OCI-LY3 (cell line): ENCODE data around the gene PITPNM1.

Experiments
- EZH2phosphoT487 ChIP-seq: fragments of 200-600 bp; shearing (Covaris generic); IDR thresholded peaks from 2 replicates; pipeline ENCODE4 v1.6.1; 2018; ENCODE audit warnings: antibody characterized with exemption, mixed run types, low read depth
- TF ChIP-seq, protein P1 (sequence below): fragments of 200-600, 300-600 bp; sonication (generic); IDR thresholded peaks from 2 replicates; pipeline ENCODE4 v1.5.1; 2014; ENCODE audit warnings: antibody characterized with exemption, low read length, low read depth

DNA sequence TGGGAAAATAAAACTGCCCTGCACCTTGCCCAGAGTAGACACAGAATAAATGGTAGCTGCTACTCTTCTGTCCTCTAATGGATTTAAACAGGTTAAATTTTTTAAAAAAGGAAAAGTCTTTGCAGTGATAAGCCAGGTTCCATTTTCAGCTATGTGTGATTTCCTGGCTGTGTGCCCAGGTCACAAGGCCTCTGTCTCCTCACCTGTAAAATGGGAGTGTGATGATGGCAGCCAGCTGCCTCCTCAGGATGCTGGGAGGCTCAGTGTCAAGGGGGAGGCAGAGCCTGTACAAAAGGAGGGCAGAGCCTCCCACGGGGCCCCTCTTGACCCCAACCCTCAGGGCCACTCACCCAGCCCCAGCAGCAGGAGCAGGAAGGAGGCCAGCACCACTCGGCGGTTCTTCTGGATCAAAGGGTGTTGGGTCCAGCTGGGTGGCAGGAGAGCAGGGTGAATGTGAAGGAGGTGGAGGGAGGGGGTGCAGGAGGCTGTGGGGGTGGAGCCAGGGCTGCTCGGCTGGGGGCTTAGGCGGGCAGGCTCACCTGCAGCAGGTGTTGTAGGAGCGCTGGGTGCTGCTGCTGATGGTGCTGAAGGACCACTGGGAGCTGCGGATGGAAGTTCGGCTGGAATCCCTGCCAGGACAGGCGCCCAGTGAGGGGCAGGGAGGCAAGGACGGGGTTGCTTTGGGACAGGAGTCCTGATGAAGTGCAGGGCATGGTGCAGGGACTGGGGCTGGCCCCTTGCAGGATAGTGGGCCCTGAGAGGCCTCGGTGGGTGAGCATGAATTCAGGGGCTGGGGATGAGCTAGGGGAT, 38.0 kb downstream of the PITPNM1 start:
- TF ChIP-seq, protein P1, sequence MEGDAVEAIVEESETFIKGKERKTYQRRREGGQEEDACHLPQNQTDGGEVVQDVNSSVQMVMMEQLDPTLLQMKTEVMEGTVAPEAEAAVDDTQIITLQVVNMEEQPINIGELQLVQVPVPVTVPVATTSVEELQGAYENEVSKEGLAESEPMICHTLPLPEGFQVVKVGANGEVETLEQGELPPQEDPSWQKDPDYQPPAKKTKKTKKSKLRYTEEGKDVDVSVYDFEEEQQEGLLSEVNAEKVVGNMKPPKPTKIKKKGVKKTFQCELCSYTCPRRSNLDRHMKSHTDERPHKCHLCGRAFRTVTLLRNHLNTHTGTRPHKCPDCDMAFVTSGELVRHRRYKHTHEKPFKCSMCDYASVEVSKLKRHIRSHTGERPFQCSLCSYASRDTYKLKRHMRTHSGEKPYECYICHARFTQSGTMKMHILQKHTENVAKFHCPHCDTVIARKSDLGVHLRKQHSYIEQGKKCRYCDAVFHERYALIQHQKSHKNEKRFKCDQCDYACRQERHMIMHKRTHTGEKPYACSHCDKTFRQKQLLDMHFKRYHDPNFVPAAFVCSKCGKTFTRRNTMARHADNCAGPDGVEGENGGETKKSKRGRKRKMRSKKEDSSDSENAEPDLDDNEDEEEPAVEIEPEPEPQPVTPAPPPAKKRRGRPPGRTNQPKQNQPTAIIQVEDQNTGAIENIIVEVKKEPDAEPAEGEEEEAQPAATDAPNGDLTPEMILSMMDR = no peak
- TF ChIP-seq EZH2phosphoT487 = no peak
